HEK293T (cell line): ENCODE results near the gene GDAP1L1.

Source experiments
- CTCF ChIA-PET: fragments of 350-600 bp; formaldehyde crosslinking; extraction: SDS; loops from one replicate; lab custom pipeline; 2021; ENCODE audit warnings: antibody characterized with exemption, inconsistent platforms; lab: Yijun Ruan, JAX
- POLR2A ChIA-PET: fragments of 350-600 bp; formaldehyde crosslinking; extraction: SDS; loops from one replicate; lab custom pipeline; 2020; ENCODE audit warnings: antibody characterized with exemption, inconsistent platforms; lab: Yijun Ruan, JAX
- DNase-seq: peaks from one replicate; pipeline ENCODE4 v3.0.0; 2012; ENCODE audit warnings: mixed read lengths; ENCODE audit errors: extremely low spot score
- ARNT ChIP-seq: fragments of 450-650 bp; IDR thresholded peaks from 2 replicates; pipeline ENCODE4 v1.6.1; 2017; ENCODE audit warnings: mild to moderate bottlenecking
- BHLHE40 ChIP-seq: fragments of 450-650 bp; IDR thresholded peaks from 2 replicates; pipeline ENCODE4 v1.6.1; 2016; ENCODE audit warnings: mild to moderate bottlenecking, moderate library complexity, borderline replicate concordance
- CTBP1 ChIP-seq: fragments of 450-650 bp; IDR thresholded peaks from 2 replicates; pipeline ENCODE4 v1.6.1; 2016; ENCODE audit warnings: borderline replicate concordance
- ELF4 ChIP-seq: fragments of 450-650 bp; IDR thresholded peaks from 2 replicates; pipeline ENCODE4 v1.6.1; 2017; ENCODE audit warnings: antibody characterized with exemption
- FOXA1 ChIP-seq: fragments of 450-650 bp; IDR thresholded peaks from 2 replicates; pipeline ENCODE4 v1.6.1; 2016; ENCODE audit warnings: mild to moderate bottlenecking
- FOXK2 ChIP-seq: fragments of 450-650 bp; IDR thresholded peaks from 2 replicates; pipeline ENCODE4 v1.6.1; 2016; ENCODE audit warnings: mild to moderate bottlenecking
- FOXM1 ChIP-seq: fragments of 450-650 bp; IDR thresholded peaks from 2 replicates; pipeline ENCODE4 v1.6.1; 2017; ENCODE audit warnings: mild to moderate bottlenecking, borderline replicate concordance
- HDGF ChIP-seq: fragments of 450-650 bp; IDR thresholded peaks from 2 replicates; pipeline ENCODE4 v1.6.1; 2017; ENCODE audit warnings: antibody characterized with exemption, borderline replicate concordance
- L3MBTL2 ChIP-seq: fragments of 450-650 bp; conservative IDR thresholded peaks from 2 replicates; pipeline ENCODE4 v1.6.1; 2016; ENCODE audit warnings: mild to moderate bottlenecking
- LEF1 ChIP-seq: fragments of 450-650 bp; IDR thresholded peaks from 2 replicates; pipeline ENCODE4 v1.6.1; 2017; ENCODE audit warnings: mild to moderate bottlenecking, borderline replicate concordance
- NFRKB ChIP-seq: fragments of 450-650 bp; IDR thresholded peaks from 2 replicates; pipeline ENCODE4 v1.6.1; 2016; ENCODE audit warnings: mild to moderate bottlenecking, moderate library complexity
- PKNOX1 ChIP-seq: fragments of 450-650 bp; IDR thresholded peaks from 2 replicates; pipeline ENCODE4 v1.6.1; 2016
- SP1 ChIP-seq: fragments of 450-650 bp; IDR thresholded peaks from 2 replicates; pipeline ENCODE4 v1.6.1; 2017
- SUZ12 ChIP-seq: fragments of 450-650 bp; IDR thresholded peaks from 2 replicates; pipeline ENCODE4 v1.6.1; 2016; ENCODE audit warnings: mild to moderate bottlenecking
- TARDBP ChIP-seq: fragments of 450-650 bp; IDR thresholded peaks from 2 replicates; pipeline ENCODE4 v1.6.1; 2016
- ZNF384 ChIP-seq: fragments of 450-650 bp; IDR thresholded peaks from 2 replicates; pipeline ENCODE4 v1.6.1; 2016

The GDAP1L1 gene

GRCh38 chr20:44204156-44204831, 42.8 kb upstream of the GDAP1L1 start:
- DNase-seq: no peak
- POLR2A ChIA-PET: no interaction called here
- TF ChIP-seq CTBP1: no peak
- no peak for TF ChIP-seq FOXM1
- TF ChIP-seq TARDBP: no peak
- TF ChIP-seq ELF4: no peak
- TF ChIP-seq L3MBTL2: no peak
- TF ChIP-seq FOXA1: no peak
- TF ChIP-seq NFRKB: no peak
- TF ChIP-seq SP1: no peak
- TF ChIP-seq SUZ12: no peak
- no peak for TF ChIP-seq BHLHE40
- no peak for TF ChIP-seq PKNOX1
- no peak for TF ChIP-seq LEF1
- no peak for TF ChIP-seq HDGF
- no peak for TF ChIP-seq FOXK2
- no peak for TF ChIP-seq ZNF384
- CTCF ChIA-PET: no interaction called here

- CTCF ChIA-PET: no interaction called here
- TF ChIP-seq SUZ12: no peak
- no peak for TF ChIP-seq ELF4
- no peak for TF ChIP-seq ARNT
- TF ChIP-seq TARDBP: no peak
- TF ChIP-seq FOXA1: no peak
- TF ChIP-seq L3MBTL2: no peak
- TF ChIP-seq NFRKB: no peak
- TF ChIP-seq PKNOX1: no peak
- POLR2A ChIA-PET: no interaction called here
- DNase-seq: no peak
Measured at GRCh38 chr20:44204832-44205215, 42.3 kb upstream of the GDAP1L1 start.

- CTCF ChIA-PET: no interaction called here
- no peak for TF ChIP-seq CTBP1
- no peak for TF ChIP-seq FOXM1
- no peak for TF ChIP-seq FOXK2
- no peak for TF ChIP-seq LEF1
- TF ChIP-seq NFRKB: no peak
- no peak for TF ChIP-seq FOXA1
- no peak for TF ChIP-seq ARNT
- no peak for TF ChIP-seq ELF4
- no peak for TF ChIP-seq TARDBP
- POLR2A ChIA-PET: no interaction called here
- DNase-seq: no peak
Measured at GRCh38 chr20:44206132-44206531, 41.0 kb upstream of the GDAP1L1 start.

- CTCF ChIA-PET: interaction anchor here (0.7 kb wide), 1 partner anchor 403 kb away, joined by 3 read pairs; no protein-coding TSS in a partner anchor
- no peak for TF ChIP-seq FOXK2
- TF ChIP-seq FOXA1: no peak
- no peak for DNase-seq
- POLR2A ChIA-PET: no interaction called here
Measured at GRCh38 chr20:44207126-44207723, 39.9 kb upstream of the GDAP1L1 start.

- ChIA-PET POLR2A (no interaction called here), CTCF (no interaction called here)
- DNase-seq: no peak
- TF ChIP-seq FOXM1: no peak
- no peak for TF ChIP-seq LEF1
- TF ChIP-seq ZNF384: no peak
- no peak for TF ChIP-seq SP1
Measured at GRCh38 chr20:44208165-44208564, 38.9 kb upstream of the GDAP1L1 start.

- no peak for DNase-seq
- no peak for TF ChIP-seq NFRKB
- peak; percentile 58 for TF ChIP-seq PKNOX1
- ChIA-PET POLR2A (no interaction called here), CTCF (interaction anchor here (0.5 to 0.8 kb wide), 2 partner anchors 19 to 102 kb away, joined by 3 read pairs; partner anchors contain the start of gene FITM2)
Measured at GRCh38 chr20:44208770-44209169, 38.3 kb upstream of the GDAP1L1 start.
